ENCODE data around the gene CDK8.

GRCh38 chr13:26436914-26437313 lies 183.0 kb downstream of the CDK8 start:
- no peak for TF ChIP-seq EZH2 (IDR thresholded peaks at IDR 0.05; ENCODE audit: borderline replicate concordance, low read depth, low read length, severe bottlenecking)
- TF ChIP-seq CTCF (IDR thresholded peaks at IDR 0.05; ENCODE audit: extremely low read depth in 1 of 2, insufficient read depth in 1 of 2, low read depth in 1 of 2, low read length in 2 of 2) = no peak
